SK-N-MC (cell line): ENCODE results near the gene WWC1.

ENCODE experiments used
- DNase-seq: peaks from one replicate; pipeline ENCODE4 v3.0.0-alpha.2; 2011; ENCODE audit warnings: low read depth, low spot score
- H3K27ac ChIP-seq: fragments of 200-600 bp; sonication (generic); 2 replicates; pipeline ENCODE4 v1.5.1; 2016; ENCODE audit warnings: mixed run types
- H3K36me3 ChIP-seq: fragments of 200-600 bp; sonication (generic); 2 replicates; pipeline ENCODE4 v1.6.1; 2017; ENCODE audit warnings: antibody characterized with exemption, low read length, mixed read lengths; ENCODE audit not compliant: insufficient read depth
- H3K4me3 ChIP-seq: fragments of 200-600 bp; sonication (generic); 2 replicates; pipeline ENCODE4 v1.5.1; 2016
- H3K9ac ChIP-seq: fragments of 200-600 bp; sonication (generic); 2 replicates; pipeline ENCODE4 v1.8.0; 2017; ENCODE audit warnings: mixed run types, mixed read lengths; ENCODE audit not compliant: insufficient read length
- H3K9me3 ChIP-seq: fragments of 200-600 bp; sonication (generic); 2 replicates; pipeline ENCODE4 v1.6.1; 2017; ENCODE audit warnings: low read depth, mild to moderate bottlenecking, antibody characterized with exemption, low read length, moderate library complexity, mixed read lengths
- EZH2 ChIP-seq: fragments of 200-600 bp; sonication (generic); IDR thresholded peaks from one replicate; pipeline ENCODE4 v1.6.1; 2017; ENCODE audit warnings: antibody characterized with exemption
- FOXP2 ChIP-seq: optimal IDR thresholded peaks from 2 replicates; pipeline ENCODE3; 2011; ENCODE audit warnings: mild to moderate bottlenecking, moderate library complexity; ENCODE audit not compliant: insufficient read depth; ENCODE audit errors: extremely low read length, control extremely low read depth
- POLR2AphosphoS5 ChIP-seq: IDR thresholded peaks from 2 replicates; pipeline ENCODE4 v1.6.1; 2012; ENCODE audit warnings: mild to moderate bottlenecking, low read depth, low read length, borderline replicate concordance

The WWC1 gene

GRCh38 chr5:168411871-168412270 lies 120.4 kb downstream of the WWC1 start:
- Histone ChIP-seq H3K36me3 (no peaks in the 10 kb centered on the region), H3K9ac (no peak overlapping the region)

GRCh38 chr5:168413062-168413461 lies 121.6 kb downstream of the WWC1 start:
- Histone ChIP-seq H3K36me3 (no peaks in the 10 kb centered on the region), H3K9ac (no peak overlapping the region), H3K27ac (no peak overlapping the region), H3K4me3 (no peak overlapping the region), H3K9me3 (no peaks in the 10 kb centered on the region)
- TF ChIP-seq POLR2AphosphoS5: no peak
- no peak for TF ChIP-seq EZH2
- no peak for TF ChIP-seq FOXP2
- no peak for DNase-seq

More at GRCh38 chr5:168411871-168412270, 120.4 kb downstream of the WWC1 start:
- TF ChIP-seq POLR2AphosphoS5: no peak
- TF ChIP-seq FOXP2: no peak
- TF ChIP-seq EZH2: no peak
- Histone ChIP-seq H3K9me3 (no peaks in the 10 kb centered on the region), H3K4me3 (no peak overlapping the region), H3K27ac (no peak overlapping the region)
- DNase-seq: no peak

- Histone ChIP-seq H3K36me3 (no peaks in the 10 kb centered on the region), H3K4me3 (no peak overlapping the region), H3K27ac (no peak overlapping the region), H3K9me3 (no peaks in the 10 kb centered on the region), H3K9ac (no peak overlapping the region)
- no peak for TF ChIP-seq POLR2AphosphoS5
- TF ChIP-seq EZH2: no peak
- no peak for TF ChIP-seq FOXP2
- DNase-seq: no peak
Measured at GRCh38 chr5:168413596-168413995, 122.2 kb downstream of the WWC1 start.

GRCh38 chr5:168415401-168415800 lies 124.0 kb downstream of the WWC1 start:
- H3K9ac ChIP-seq: no peak overlapping the region
- DNase-seq: no peak
- TF ChIP-seq POLR2AphosphoS5 (no peak), EZH2 (no peak), FOXP2 (no peak)
- no peaks in the 10 kb centered on the region for H3K36me3 ChIP-seq
- H3K4me3 ChIP-seq: no peak overlapping the region
- H3K9me3 ChIP-seq: no peaks in the 10 kb centered on the region
- no peak overlapping the region for H3K27ac ChIP-seq

GRCh38 chr5:168415971-168416370 lies 124.5 kb downstream of the WWC1 start:
- Histone ChIP-seq H3K27ac (no peak overlapping the region), H3K9ac (no peak overlapping the region), H3K36me3 (no peaks in the 10 kb centered on the region), H3K9me3 (no peaks in the 10 kb centered on the region), H3K4me3 (no peak overlapping the region)
- no peak for DNase-seq
- no peak for TF ChIP-seq FOXP2
- TF ChIP-seq POLR2AphosphoS5: no peak
- no peak for TF ChIP-seq EZH2

- Histone ChIP-seq H3K4me3 (no peak overlapping the region), H3K27ac (no peak overlapping the region), H3K9ac (no peak overlapping the region), H3K9me3 (no peaks in the 10 kb centered on the region), H3K36me3 (no peaks in the 10 kb centered on the region)
- DNase-seq: no peak
- TF ChIP-seq POLR2AphosphoS5 (no peak), FOXP2 (no peak), EZH2 (no peak)
Measured at GRCh38 chr5:168417731-168418429, 126.4 kb downstream of the WWC1 start.

- no peak overlapping the region for H3K27ac ChIP-seq
- DNase-seq: no peak
- no peak for TF ChIP-seq FOXP2
- no peak for TF ChIP-seq POLR2AphosphoS5
- TF ChIP-seq EZH2: no peak
- H3K4me3 ChIP-seq: no peak overlapping the region
- H3K9me3 ChIP-seq: no peaks in the 10 kb centered on the region
- no peak overlapping the region for H3K9ac ChIP-seq
- H3K36me3 ChIP-seq: no peaks in the 10 kb centered on the region
Measured at GRCh38 chr5:168420461-168420860, 129.0 kb downstream of the WWC1 start.

- no peak overlapping the region for H3K27ac ChIP-seq
- H3K9me3 ChIP-seq: no peaks in the 10 kb centered on the region
- H3K36me3 ChIP-seq: no peaks in the 10 kb centered on the region
- no peak for DNase-seq
- no peak overlapping the region for H3K9ac ChIP-seq
- TF ChIP-seq FOXP2 (no peak), POLR2AphosphoS5 (no peak), EZH2 (no peak)
- H3K4me3 ChIP-seq: no peak overlapping the region
Measured at GRCh38 chr5:168422431-168422830, 131.0 kb downstream of the WWC1 start.

GRCh38 chr5:168423478-168423877 lies 132.0 kb downstream of the WWC1 start:
- TF ChIP-seq FOXP2 (no peak), EZH2 (no peak), POLR2AphosphoS5 (no peak)
- H3K27ac ChIP-seq: no peak overlapping the region
- H3K9me3 ChIP-seq: no peaks in the 10 kb centered on the region
- DNase-seq: no peak
- H3K36me3 ChIP-seq: no peaks in the 10 kb centered on the region
- H3K9ac ChIP-seq: no peak overlapping the region
- H3K4me3 ChIP-seq: no peak overlapping the region
